K562 (cell line): ENCODE measurements around the gene FXYD4. TPM values are rescaled to one million over a fixed set of nuclear protein-coding genes. Genes with fewer than 3 reads are reported as not detected.

Source experiments
- CHD2 ChIP-seq: IDR thresholded peaks from 2 replicates; pipeline ENCODE4 v1.6.1; 2011; ENCODE audit warnings: low read depth, low read length
- CREBBP ChIP-seq: IDR thresholded peaks from one replicate; pipeline ENCODE4 v1.6.1; 2012; ENCODE audit warnings: low read depth, mild to moderate bottlenecking, control low read depth, inconsistent platforms, low read length
- ETV5 ChIP-seq: sonication (generic); formaldehyde crosslinking; IDR thresholded peaks from 2 replicates; pipeline ENCODE4 v1.4.0; 2020; ENCODE audit warnings: low read depth, mild to moderate bottlenecking, missing genetic modification reagents
- MCM2 ChIP-seq: fragments of 450-650 bp; IDR thresholded peaks from 2 replicates; pipeline ENCODE4 v1.6.1; 2017; ENCODE audit warnings: low read depth, mild to moderate bottlenecking
- SIX5 ChIP-seq, 2 experiments: IDR thresholded peaks; 2 replicates each; pipeline ENCODE4 v1.6.1; 2011; ENCODE audit warnings: low read length in 2 of 2, borderline replicate concordance in 1 of 2, low read depth in 1 of 2, mild to moderate bottlenecking in 1 of 2, moderate library complexity in 1 of 2; ENCODE audit not compliant: insufficient read depth in 1 of 2
- TCF7L2 ChIP-seq: fragments of 150-350 bp; IDR thresholded peaks from 2 replicates; pipeline ENCODE4 v1.6.1; 2016; ENCODE audit warnings: low read depth, mild to moderate bottlenecking, low read length, moderate library complexity
- ZNF133 ChIP-seq: fragments of 250-450 bp; sonication (Bioruptor Pico); IDR thresholded peaks from 2 replicates; pipeline ENCODE4 v1.4.0; 2020; ENCODE audit warnings: mild to moderate bottlenecking
- ZNF354B ChIP-seq: fragments of 250-450 bp; sonication (Bioruptor Pico); IDR thresholded peaks from 2 replicates; pipeline ENCODE4 v1.4.0; 2020
- ZNF41 ChIP-seq: fragments of 250-450 bp; sonication (Bioruptor Pico); conservative IDR thresholded peaks from 2 replicates; pipeline ENCODE4 v1.4.0; 2020; ENCODE audit warnings: mild to moderate bottlenecking
- polyA plus RNA-seq, 8 experiments: library from polyadenylated mRNA; depleted of rRNA in 4 of 8; stranded (reverse) in 5 of 8; unstranded in 3 of 8; fragments of >200 nt; fragmentation: Nextera tagmentation in 2 of 8; fragmentation: Illumina TruSeq in 1 of 8; extraction: Ambion mirVana in 2 of 8; extraction: Trizol in 1 of 8; gene quantifications; 2 replicates each; pipeline versions ENCODE4 v1.2.1 to v1.2.3, GENCODE V29; 2011 to 2014; ENCODE audit warnings: inconsistent platforms in 1 of 8, missing spikeins in 1 of 8
- total RNA-seq, 7 experiments: library from RNA; depleted of rRNA in 6 of 7; stranded (reverse); fragments of >200 nt in 6 of 7; fragmentation: Illumina TruSeq in 2 of 7; extraction: Trizol in 2 of 7; gene quantifications; 2 replicates each; pipeline versions ENCODE4 v1.2.1 to v1.2.3, GENCODE V29; 2011 to 2021; ENCODE audit warnings: low replicate concordance in 1 of 7
- TF ChIP-seq, protein P1 (sequence below), 2 experiments: IDR thresholded peaks; 2 replicates each; pipeline ENCODE4 v1.6.1; 2012; ENCODE audit warnings: improper control_type of control experiment in 2 of 2, low read depth in 2 of 2, low read length in 2 of 2, borderline replicate concordance in 1 of 2
- TF ChIP-seq, protein P2 (sequence below): sonication (generic); formaldehyde crosslinking; IDR thresholded peaks from 2 replicates; pipeline ENCODE4 v1.8.0; 2023; ENCODE audit warnings: missing genetic modification reagents, mild to moderate bottlenecking, borderline replicate concordance
- TF ChIP-seq, protein P3 (sequence below): fragments of 150-350 bp; conservative IDR thresholded peaks from 2 replicates; pipeline ENCODE4 v1.6.1; 2014; ENCODE audit warnings: low read length
- TF ChIP-seq, protein P4 (sequence below): fragments of 250-450 bp; sonication (Bioruptor Pico); IDR thresholded peaks from 2 replicates; pipeline ENCODE4 v1.5.0; 2021

The FXYD4 gene
- total and polyA plus RNA-seq, 9 of the 15 experiments (the other 6 are each of a cell fraction or from before 2014, with no cell fraction given) = not detected

DNA sequence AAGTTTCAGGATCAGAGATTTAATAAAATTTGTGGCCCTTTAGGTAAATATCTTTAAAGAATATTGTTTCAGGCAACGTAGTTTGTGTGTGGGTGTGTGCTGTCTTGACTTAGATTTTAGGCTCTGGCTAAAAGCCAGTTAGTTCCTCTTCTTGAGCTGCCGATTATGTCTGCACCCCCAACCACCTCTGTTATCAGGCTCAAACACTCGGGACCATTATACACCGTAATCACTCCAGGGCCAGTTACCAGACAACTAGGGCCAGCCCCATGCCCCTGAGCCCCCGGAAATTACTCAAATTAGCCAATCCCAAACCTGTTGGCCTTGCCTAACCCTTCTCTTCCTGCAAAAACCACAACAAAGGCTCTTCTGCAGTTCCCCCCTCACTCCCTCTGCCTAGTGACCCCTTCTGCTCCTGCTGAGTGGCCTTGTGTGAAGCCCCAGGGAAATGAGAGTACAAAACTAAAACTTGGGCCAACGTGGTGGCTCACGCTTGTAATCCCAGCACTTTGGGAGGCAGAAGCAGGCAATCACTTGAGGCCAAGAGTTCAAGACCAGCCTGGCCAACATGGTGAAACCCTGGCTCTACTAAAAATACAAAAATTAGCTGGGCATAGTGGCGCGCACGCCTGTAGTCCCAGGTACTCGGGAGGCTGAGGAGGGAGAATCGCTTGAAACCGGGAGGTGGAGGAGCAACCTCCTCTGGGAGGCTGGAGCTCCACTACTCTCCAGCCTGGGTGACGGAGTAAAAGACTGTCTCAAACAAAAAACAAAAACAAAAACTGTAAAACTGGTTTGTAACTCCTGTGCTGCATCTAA, 46.7 kb downstream of the FXYD4 start (continued):
- TF ChIP-seq, protein P1, sequence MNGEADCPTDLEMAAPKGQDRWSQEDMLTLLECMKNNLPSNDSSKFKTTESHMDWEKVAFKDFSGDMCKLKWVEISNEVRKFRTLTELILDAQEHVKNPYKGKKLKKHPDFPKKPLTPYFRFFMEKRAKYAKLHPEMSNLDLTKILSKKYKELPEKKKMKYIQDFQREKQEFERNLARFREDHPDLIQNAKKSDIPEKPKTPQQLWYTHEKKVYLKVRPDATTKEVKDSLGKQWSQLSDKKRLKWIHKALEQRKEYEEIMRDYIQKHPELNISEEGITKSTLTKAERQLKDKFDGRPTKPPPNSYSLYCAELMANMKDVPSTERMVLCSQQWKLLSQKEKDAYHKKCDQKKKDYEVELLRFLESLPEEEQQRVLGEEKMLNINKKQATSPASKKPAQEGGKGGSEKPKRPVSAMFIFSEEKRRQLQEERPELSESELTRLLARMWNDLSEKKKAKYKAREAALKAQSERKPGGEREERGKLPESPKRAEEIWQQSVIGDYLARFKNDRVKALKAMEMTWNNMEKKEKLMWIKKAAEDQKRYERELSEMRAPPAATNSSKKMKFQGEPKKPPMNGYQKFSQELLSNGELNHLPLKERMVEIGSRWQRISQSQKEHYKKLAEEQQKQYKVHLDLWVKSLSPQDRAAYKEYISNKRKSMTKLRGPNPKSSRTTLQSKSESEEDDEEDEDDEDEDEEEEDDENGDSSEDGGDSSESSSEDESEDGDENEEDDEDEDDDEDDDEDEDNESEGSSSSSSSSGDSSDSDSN (IDR thresholded peaks at IDR 0.05; ENCODE audit: borderline replicate concordance in 1 of 2, low read depth in 2 of 2, low read length in 2 of 2) = 0 out of 4 replicates have a peak, but pooled peaks of 1 of the 2 experiments have one; percentile 31
- TF ChIP-seq ZNF41 = peak; percentile 85
- no peak for TF ChIP-seq MCM2
- TF ChIP-seq SIX5 (IDR thresholded peaks at IDR 0.05; ENCODE audit: borderline replicate concordance in 1 of 2, insufficient read depth in 1 of 2, low read depth in 1 of 2, low read length in 2 of 2) = no peak
- TF ChIP-seq, protein P2, sequence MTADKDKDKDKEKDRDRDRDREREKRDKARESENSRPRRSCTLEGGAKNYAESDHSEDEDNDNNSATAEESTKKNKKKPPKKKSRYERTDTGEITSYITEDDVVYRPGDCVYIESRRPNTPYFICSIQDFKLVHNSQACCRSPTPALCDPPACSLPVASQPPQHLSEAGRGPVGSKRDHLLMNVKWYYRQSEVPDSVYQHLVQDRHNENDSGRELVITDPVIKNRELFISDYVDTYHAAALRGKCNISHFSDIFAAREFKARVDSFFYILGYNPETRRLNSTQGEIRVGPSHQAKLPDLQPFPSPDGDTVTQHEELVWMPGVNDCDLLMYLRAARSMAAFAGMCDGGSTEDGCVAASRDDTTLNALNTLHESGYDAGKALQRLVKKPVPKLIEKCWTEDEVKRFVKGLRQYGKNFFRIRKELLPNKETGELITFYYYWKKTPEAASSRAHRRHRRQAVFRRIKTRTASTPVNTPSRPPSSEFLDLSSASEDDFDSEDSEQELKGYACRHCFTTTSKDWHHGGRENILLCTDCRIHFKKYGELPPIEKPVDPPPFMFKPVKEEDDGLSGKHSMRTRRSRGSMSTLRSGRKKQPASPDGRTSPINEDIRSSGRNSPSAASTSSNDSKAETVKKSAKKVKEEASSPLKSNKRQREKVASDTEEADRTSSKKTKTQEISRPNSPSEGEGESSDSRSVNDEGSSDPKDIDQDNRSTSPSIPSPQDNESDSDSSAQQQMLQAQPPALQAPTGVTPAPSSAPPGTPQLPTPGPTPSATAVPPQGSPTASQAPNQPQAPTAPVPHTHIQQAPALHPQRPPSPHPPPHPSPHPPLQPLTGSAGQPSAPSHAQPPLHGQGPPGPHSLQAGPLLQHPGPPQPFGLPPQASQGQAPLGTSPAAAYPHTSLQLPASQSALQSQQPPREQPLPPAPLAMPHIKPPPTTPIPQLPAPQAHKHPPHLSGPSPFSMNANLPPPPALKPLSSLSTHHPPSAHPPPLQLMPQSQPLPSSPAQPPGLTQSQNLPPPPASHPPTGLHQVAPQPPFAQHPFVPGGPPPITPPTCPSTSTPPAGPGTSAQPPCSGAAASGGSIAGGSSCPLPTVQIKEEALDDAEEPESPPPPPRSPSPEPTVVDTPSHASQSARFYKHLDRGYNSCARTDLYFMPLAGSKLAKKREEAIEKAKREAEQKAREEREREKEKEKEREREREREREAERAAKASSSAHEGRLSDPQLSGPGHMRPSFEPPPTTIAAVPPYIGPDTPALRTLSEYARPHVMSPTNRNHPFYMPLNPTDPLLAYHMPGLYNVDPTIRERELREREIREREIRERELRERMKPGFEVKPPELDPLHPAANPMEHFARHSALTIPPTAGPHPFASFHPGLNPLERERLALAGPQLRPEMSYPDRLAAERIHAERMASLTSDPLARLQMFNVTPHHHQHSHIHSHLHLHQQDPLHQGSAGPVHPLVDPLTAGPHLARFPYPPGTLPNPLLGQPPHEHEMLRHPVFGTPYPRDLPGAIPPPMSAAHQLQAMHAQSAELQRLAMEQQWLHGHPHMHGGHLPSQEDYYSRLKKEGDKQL (CRISPR knock-in tag) = no peak
- TF ChIP-seq ETV5 = peak; percentile 100
- TF ChIP-seq ZNF133 (CRISPR knock-in tag) = peak; percentile 83; the same call in 1 of the 2 replicates
- TF ChIP-seq, protein P3, sequence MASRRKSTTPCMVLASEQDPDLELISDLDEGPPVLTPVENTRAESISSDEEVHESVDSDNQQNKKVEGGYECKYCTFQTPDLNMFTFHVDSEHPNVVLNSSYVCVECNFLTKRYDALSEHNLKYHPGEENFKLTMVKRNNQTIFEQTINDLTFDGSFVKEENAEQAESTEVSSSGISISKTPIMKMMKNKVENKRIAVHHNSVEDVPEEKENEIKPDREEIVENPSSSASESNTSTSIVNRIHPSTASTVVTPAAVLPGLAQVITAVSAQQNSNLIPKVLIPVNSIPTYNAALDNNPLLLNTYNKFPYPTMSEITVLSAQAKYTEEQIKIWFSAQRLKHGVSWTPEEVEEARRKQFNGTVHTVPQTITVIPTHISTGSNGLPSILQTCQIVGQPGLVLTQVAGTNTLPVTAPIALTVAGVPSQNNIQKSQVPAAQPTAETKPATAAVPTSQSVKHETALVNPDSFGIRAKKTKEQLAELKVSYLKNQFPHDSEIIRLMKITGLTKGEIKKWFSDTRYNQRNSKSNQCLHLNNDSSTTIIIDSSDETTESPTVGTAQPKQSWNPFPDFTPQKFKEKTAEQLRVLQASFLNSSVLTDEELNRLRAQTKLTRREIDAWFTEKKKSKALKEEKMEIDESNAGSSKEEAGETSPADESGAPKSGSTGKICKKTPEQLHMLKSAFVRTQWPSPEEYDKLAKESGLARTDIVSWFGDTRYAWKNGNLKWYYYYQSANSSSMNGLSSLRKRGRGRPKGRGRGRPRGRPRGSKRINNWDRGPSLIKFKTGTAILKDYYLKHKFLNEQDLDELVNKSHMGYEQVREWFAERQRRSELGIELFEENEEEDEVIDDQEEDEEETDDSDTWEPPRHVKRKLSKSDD = no peak
- TF ChIP-seq CHD2 = no peak
- TF ChIP-seq ZNF354B (CRISPR knock-in tag) = peak; percentile 61; the same call in 1 of the 2 replicates
- TF ChIP-seq, protein P4, sequence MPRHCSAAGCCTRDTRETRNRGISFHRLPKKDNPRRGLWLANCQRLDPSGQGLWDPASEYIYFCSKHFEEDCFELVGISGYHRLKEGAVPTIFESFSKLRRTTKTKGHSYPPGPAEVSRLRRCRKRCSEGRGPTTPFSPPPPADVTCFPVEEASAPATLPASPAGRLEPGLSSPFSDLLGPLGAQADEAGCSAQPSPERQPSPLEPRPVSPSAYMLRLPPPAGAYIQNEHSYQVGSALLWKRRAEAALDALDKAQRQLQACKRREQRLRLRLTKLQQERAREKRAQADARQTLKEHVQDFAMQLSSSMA = peak; percentile 87
- TF ChIP-seq CREBBP = no peak
- peak; percentile 90 for TF ChIP-seq TCF7L2
